ENCODE measurements around the gene FOXO3. TPM values are rescaled to one million over a fixed set of nuclear protein-coding genes. Genes with fewer than 3 reads are reported as not detected.

Gene FOXO3
- total and polyA plus RNA-seq, 2 of the 13 experiments (the other 11 are each of a cell fraction or from before 2014, with no cell fraction given) = 16.0 to 22.5 TPM

DNA sequence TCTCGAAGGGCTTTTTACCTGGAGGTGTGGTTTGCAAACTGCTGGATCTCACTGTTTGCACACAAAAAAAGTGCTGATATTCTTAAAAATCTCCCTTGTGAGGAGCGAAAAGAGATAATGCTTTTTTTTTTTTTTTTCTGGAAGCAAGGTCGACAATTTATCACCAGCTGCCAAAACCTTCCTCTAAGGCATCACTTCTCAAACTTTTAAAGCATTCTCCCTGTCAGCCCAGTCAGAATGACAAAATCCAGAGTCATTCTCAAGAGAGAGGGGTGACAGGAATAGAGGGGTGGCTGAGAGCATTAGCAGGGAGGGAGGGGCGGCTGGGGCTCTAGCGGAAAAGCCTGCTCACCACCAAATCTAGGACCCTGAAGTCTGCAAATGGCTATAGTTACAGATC is 150.4 kb downstream of the FOXO3 start (continued):
- TF ChIP-seq FLYWCH1 (CRISPR knock-in tag; IDR thresholded peaks at IDR 0.05) (no peak), FOXC1 (CRISPR knock-in tag; IDR thresholded peaks at IDR 0.05; ENCODE audit: borderline replicate concordance) (no peak), ZNF30 (CRISPR knock-in tag; IDR thresholded peaks at IDR 0.05) (no peak), ZNF142 (CRISPR knock-in tag; IDR thresholded peaks at IDR 0.05) (no peak), PRMT3 (CRISPR knock-in tag; IDR thresholded peaks at IDR 0.05; ENCODE audit: borderline replicate concordance, low read depth) (no peak), ZNF546 (CRISPR knock-in tag; conservative IDR thresholded peaks at IDR 0.05) (no peak)
- TF ChIP-seq, protein P1, sequence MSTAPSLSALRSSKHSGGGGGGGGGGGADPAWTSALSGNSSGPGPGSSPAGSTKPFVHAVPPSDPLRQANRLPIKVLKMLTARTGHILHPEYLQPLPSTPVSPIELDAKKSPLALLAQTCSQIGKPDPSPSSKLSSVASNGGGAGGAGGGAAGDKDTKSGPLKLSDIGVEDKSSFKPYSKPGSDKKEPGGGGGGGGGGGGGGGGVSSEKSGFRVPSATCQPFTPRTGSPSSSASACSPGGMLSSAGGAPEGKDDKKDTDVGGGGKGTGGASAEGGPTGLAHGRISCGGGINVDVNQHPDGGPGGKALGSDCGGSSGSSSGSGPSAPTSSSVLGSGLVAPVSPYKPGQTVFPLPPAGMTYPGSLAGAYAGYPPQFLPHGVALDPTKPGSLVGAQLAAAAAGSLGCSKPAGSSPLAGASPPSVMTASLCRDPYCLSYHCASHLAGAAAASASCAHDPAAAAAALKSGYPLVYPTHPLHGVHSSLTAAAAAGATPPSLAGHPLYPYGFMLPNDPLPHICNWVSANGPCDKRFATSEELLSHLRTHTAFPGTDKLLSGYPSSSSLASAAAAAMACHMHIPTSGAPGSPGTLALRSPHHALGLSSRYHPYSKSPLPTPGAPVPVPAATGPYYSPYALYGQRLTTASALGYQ (CRISPR knock-in tag; IDR thresholded peaks at IDR 0.05) = no peak
